Calu3 (cell line): ENCODE results near the gene CHMP4B. TPM values are rescaled to one million over a fixed set of nuclear protein-coding genes. Genes with fewer than 3 reads are reported as not detected.

Experiments
- BruUV-seq: library from RNA; stranded (reverse); fragments of 400-500 nt; replicated peaks from 2 replicates; lab custom pipeline; 2021; lab: Mats Ljungman, UMichigan
- CTCF ChIA-PET: fragments of 300-600 bp; sonication (Branson Sonifier 250); formaldehyde crosslinking; loops from one replicate; lab custom pipeline; 2022; ENCODE audit warnings: antibody characterized with exemption; lab: Charles Lee
- DNase-seq: peaks from one replicate; pipeline ENCODE4 v3.0.0; 2022
- H3K27ac Mint-ChIP-seq: one replicate; pipeline ENCODE4 v1.8.0; 2022; ENCODE audit warnings: mixed read lengths; ENCODE audit not compliant: unreplicated experiment
- H3K27me3 Mint-ChIP-seq: one replicate; pipeline ENCODE4 v1.8.0; 2022; ENCODE audit warnings: mixed read lengths; ENCODE audit not compliant: unreplicated experiment
- H3K36me3 Mint-ChIP-seq: one replicate; pipeline ENCODE4 v1.8.0; 2022; ENCODE audit warnings: mild to moderate bottlenecking, moderate library complexity, mixed read lengths; ENCODE audit not compliant: insufficient read depth, unreplicated experiment
- H3K4me1 Mint-ChIP-seq: one replicate; pipeline ENCODE4 v1.8.0; 2022; ENCODE audit warnings: mild to moderate bottlenecking, low read depth, mixed read lengths; ENCODE audit not compliant: unreplicated experiment
- H3K4me3 Mint-ChIP-seq: one replicate; pipeline ENCODE4 v1.8.0; 2022; ENCODE audit warnings: mild to moderate bottlenecking, low read depth, moderate library complexity, mixed read lengths; ENCODE audit not compliant: unreplicated experiment
- H3K9me3 Mint-ChIP-seq: one replicate; pipeline ENCODE4 v1.8.0; 2022; ENCODE audit warnings: low read depth, mixed read lengths; ENCODE audit not compliant: unreplicated experiment
- CTCF ChIP-seq: fragments of 200-600 bp; IDR thresholded peaks from one replicate; pipeline ENCODE4 v1.8.0; 2022; ENCODE audit warnings: antibody characterized with exemption; ENCODE audit not compliant: unreplicated experiment
- intact Hi-C: fragments of 100-400 bp; cut with micrococcal nuclease; formaldehyde crosslinking; loops from one replicate; pipeline ENCODE4 v1.10.0; 2022; ENCODE audit not compliant: unreplicated experiment
- total RNA-seq: library from RNA; stranded (reverse); gene quantifications from 2 replicates; pipeline ENCODE4 v1.2.3, GENCODE V29; 2022

Gene CHMP4B
- total RNA-seq, 1 experiment from 2014 or later = 234 TPM

GRCh38 chr20:33866398-33867100 lies 55.4 kb downstream of the CHMP4B start:
- no peaks in the 10 kb centered on the region for H3K4me1 Mint-ChIP-seq
- intact Hi-C loops = loop anchor here (10.0 kb wide), 1 partner anchor 158 kb away; no protein-coding TSS in a partner anchor
- peaks cover 5% of the 10 kb centered on the region for H3K36me3 Mint-ChIP-seq
- no peak overlapping the region for H3K27ac Mint-ChIP-seq
- DNase-seq = no peak
- no peak for TF ChIP-seq CTCF
- H3K4me3 Mint-ChIP-seq = no peak overlapping the region
- CTCF ChIA-PET = no interaction called here
- peaks cover 29% of the 10 kb centered on the region for H3K27me3 Mint-ChIP-seq
- no peaks in the 10 kb centered on the region for H3K9me3 Mint-ChIP-seq
- no TSS peak for BruUV-seq

- intact Hi-C loops = loop anchor here (10.0 kb wide), 1 partner anchor 157 kb away; no protein-coding TSS in a partner anchor
- no TSS peak for BruUV-seq
- TF ChIP-seq CTCF = no peak
- peaks cover 1% of the 10 kb centered on the region for H3K36me3 Mint-ChIP-seq
- no peaks in the 10 kb centered on the region for H3K9me3 Mint-ChIP-seq
- no peak for DNase-seq
- CTCF ChIA-PET = interaction anchor here (0.6 kb wide), 1 partner anchor 1733 kb away, joined by 3 read pairs; no protein-coding TSS in a partner anchor
- H3K4me1 Mint-ChIP-seq = no peaks in the 10 kb centered on the region
- H3K4me3 Mint-ChIP-seq = no peak overlapping the region
- no peak overlapping the region for H3K27ac Mint-ChIP-seq
- peaks cover 38% of the 10 kb centered on the region for H3K27me3 Mint-ChIP-seq
These were observed 56.9 kb downstream of the CHMP4B start for GRCh38 chr20:33868042-33868441.

DNA sequence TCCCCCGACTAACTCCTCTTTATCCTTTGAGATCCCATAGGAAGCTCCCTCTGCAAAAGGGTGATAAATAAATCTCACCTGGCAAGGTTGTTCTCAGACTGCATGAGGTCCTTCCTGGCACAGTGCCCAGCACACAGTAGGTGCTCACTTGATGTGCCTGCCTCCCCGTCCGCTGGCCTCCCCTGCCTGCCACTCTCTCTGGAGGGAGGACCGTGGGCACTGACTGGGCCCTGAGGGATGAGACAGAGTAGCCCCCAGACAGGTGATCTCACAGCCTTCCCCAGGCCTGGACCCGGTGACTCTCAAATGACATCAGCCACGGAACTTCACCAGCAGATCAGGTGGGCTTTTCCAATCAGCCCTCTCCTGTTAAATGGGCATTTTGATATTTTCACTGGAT lies 57.4 kb downstream of the CHMP4B start:
- no peaks in the 10 kb centered on the region for H3K36me3 Mint-ChIP-seq
- no peaks in the 10 kb centered on the region for H3K9me3 Mint-ChIP-seq
- BruUV-seq = no TSS peak
- CTCF ChIA-PET = interaction anchor here (0.6 kb wide), 1 partner anchor 1732 kb away, joined by 3 read pairs; no protein-coding TSS in a partner anchor
- H3K27ac Mint-ChIP-seq = no peak overlapping the region
- TF ChIP-seq CTCF = no peak
- H3K4me1 Mint-ChIP-seq = no peaks in the 10 kb centered on the region
- peaks cover 38% of the 10 kb centered on the region for H3K27me3 Mint-ChIP-seq
- no peak for DNase-seq
- no peak overlapping the region for H3K4me3 Mint-ChIP-seq
- intact Hi-C loops = loop anchor here (10.0 kb wide), 1 partner anchor 156 kb away; no protein-coding TSS in a partner anchor

- CTCF ChIA-PET = interaction anchor here (0.7 kb wide), 2 partner anchors 86 to 379 kb away, joined by 4 read pairs; partner anchors contain the start of gene CBFA2T2
- no peaks in the 10 kb centered on the region for H3K36me3 Mint-ChIP-seq
- intact Hi-C loops = loop anchor here (10.0 kb wide), 1 partner anchor 156 kb away; no protein-coding TSS in a partner anchor
These were observed 58.1 kb downstream of the CHMP4B start for GRCh38 chr20:33869283-33869682.

More at GRCh38 chr20:33869283-33869682, 58.1 kb downstream of the CHMP4B start:
- H3K4me3 Mint-ChIP-seq = no peak overlapping the region
- BruUV-seq = no TSS peak
- no peaks in the 10 kb centered on the region for H3K9me3 Mint-ChIP-seq
- no peak for TF ChIP-seq CTCF
- peaks cover 38% of the 10 kb centered on the region for H3K27me3 Mint-ChIP-seq
- DNase-seq = no peak
- H3K4me1 Mint-ChIP-seq = no peaks in the 10 kb centered on the region
- H3K27ac Mint-ChIP-seq = no peak overlapping the region
